ENCODE results near the gene GRIN2C. TPM values are rescaled to one million over a fixed set of nuclear protein-coding genes. Genes with fewer than 3 reads are reported as not detected.

The GRIN2C gene
- total RNA-seq, 6 donors from 2014 or later, result 0.17 TPM; not detected in 5

DNA sequence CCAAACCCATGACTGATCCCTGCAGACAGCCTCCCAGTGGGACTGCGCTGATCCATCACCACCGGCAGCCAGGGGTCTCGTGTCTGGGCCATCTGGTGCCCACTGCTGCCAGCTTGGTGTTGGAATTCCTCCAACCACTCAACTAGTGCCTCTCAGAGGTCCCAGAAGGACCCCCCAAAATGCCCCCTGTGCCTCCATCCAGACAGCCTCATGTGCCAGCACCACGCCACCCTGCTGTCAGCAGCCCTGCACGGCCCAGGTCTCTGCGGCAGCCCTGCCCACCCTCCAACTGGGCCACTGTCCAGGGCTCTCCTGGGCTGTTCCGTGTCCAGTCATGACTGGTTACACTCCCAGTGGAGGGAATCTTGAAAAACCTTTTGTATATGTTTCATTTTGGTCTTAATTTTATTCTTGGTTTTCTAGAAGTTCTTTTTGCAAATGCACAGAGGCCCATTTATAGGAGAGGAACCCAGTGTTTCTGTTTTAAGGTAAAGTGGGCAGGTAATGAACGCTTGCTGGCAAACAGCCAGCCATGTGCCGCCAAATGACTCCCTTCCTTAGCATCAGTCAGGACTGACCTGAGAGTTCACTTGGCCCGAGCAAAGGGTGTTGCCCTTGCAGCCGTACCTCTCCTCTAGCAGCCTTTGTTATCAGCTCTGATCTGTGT, 34.6 kb downstream of the GRIN2C start:
- DNase-seq, result no peak
- Histone ChIP-seq H3K27ac (no peak overlapping the region), H3K27me3 (no peaks in the 10 kb centered on the region), H3K4me3 (no peak overlapping the region), H3K4me1 (peaks cover 0 to 7% (median 2%) of the 10 kb centered on the region in 4 donors), H3K36me3 (peaks cover 0 to 29% (median 20%) of the 10 kb centered on the region in 4 donors), H3K9me3 (no peaks in the 10 kb centered on the region)
- WGBS, 2 donors, result 84 to 88% methylated on average over 10 of the region's 11 CpGs
- ATAC-seq (ENCODE audit: low FRiP score in 2 of 2), result no peak
- no peak for TF ChIP-seq EP300 (IDR thresholded peaks at IDR 0.05)
- TF ChIP-seq POLR2A (IDR thresholded peaks at IDR 0.05), result no peak
- TF ChIP-seq, protein P1, sequence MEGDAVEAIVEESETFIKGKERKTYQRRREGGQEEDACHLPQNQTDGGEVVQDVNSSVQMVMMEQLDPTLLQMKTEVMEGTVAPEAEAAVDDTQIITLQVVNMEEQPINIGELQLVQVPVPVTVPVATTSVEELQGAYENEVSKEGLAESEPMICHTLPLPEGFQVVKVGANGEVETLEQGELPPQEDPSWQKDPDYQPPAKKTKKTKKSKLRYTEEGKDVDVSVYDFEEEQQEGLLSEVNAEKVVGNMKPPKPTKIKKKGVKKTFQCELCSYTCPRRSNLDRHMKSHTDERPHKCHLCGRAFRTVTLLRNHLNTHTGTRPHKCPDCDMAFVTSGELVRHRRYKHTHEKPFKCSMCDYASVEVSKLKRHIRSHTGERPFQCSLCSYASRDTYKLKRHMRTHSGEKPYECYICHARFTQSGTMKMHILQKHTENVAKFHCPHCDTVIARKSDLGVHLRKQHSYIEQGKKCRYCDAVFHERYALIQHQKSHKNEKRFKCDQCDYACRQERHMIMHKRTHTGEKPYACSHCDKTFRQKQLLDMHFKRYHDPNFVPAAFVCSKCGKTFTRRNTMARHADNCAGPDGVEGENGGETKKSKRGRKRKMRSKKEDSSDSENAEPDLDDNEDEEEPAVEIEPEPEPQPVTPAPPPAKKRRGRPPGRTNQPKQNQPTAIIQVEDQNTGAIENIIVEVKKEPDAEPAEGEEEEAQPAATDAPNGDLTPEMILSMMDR (IDR thresholded peaks at IDR 0.05), result no peak
- no peak for TF ChIP-seq POLR2AphosphoS5 (IDR thresholded peaks at IDR 0.05)

DNA sequence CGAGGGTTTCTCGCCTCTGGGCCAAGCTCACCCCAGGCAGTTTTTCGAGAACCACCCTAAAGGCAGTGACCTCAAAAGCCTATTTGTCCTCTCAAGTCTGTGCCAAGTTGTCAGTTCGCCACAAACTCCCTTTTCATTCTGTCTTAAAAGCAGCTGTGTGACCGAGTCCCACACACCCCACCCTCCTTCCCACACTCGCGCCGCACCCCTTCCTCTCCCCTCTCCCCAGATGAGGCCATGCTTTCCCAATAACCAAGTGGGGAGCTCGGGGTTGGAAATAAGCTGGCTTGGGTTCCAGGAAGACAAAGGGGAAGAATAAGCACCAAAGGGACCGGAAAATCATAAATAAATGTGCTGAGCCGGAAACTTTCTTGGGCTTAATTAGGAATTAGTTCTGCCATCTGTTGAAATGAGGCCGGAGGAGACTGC, 36.7 kb downstream of the GRIN2C start:
- Histone ChIP-seq H3K4me1 (peaks cover 0 to 3% (median 1%) of the 10 kb centered on the region in 4 donors), H3K36me3 (peaks cover 0 to 33% (median 23%) of the 10 kb centered on the region in 4 donors), H3K4me3 (no peak overlapping the region), H3K9me3 (no peaks in the 10 kb centered on the region), H3K27me3 (no peaks in the 10 kb centered on the region), H3K27ac (no peak overlapping the region)
- 79 to 80% methylated on average over 9 to 12 of the region's 12 CpGs for WGBS, 2 donors
- DNase-seq, result no peak
- TF ChIP-seq POLR2A (IDR thresholded peaks at IDR 0.05), result no peak
- no peak for TF ChIP-seq EP300 (IDR thresholded peaks at IDR 0.05)
- TF ChIP-seq, protein P1 (IDR thresholded peaks at IDR 0.05), result no peak
- no peak for TF ChIP-seq POLR2AphosphoS5 (IDR thresholded peaks at IDR 0.05)
- ATAC-seq (ENCODE audit: low FRiP score in 2 of 2), result peak in 1 of 2 donors; percentile 54

DNA sequence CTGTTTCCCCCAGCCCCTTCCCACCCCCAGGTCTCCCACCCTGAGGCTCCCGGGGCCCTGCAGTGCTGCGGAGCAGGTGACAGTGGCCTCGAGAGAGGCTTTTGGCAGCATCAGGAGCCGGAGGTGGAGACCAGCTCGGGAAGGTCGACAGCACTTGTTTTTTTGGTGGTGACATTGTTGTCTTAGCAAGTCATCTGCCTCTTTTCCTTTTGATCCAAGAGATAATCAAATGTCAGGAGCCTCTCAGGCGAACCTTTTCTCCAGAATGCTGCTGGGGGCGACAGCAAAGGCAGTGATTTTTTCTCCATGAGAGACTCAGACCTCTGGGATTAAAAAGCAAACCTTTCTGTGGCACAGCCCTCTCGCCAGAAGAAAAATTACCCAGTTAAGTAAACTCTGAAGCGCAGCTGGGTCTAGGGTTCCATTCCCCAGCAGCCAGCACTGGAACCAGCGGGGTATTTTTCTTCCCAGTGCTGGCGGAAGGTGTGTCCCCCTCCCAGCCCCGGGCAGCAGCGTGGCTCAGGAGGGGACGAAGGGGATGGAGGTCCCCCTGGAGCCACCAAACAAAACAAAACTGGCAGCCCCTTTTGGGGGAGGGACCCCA, 37.2 kb downstream of the GRIN2C start:
- H3K9me3 ChIP-seq, result no peaks in the 10 kb centered on the region
- 76 to 77% methylated on average over 10 to 15 of the region's 15 CpGs for WGBS, 2 donors
- DNase-seq, result no peak
- no peak overlapping the region for H3K27ac ChIP-seq
- no peak for ATAC-seq (ENCODE audit: low FRiP score in 2 of 2)
- H3K36me3 ChIP-seq, result peaks cover 0 to 37% (median 26%) of the 10 kb centered on the region in 4 donors
- no peak for TF ChIP-seq POLR2A (IDR thresholded peaks at IDR 0.05)
- TF ChIP-seq, protein P1 (IDR thresholded peaks at IDR 0.05), result no peak
- no peak for TF ChIP-seq POLR2AphosphoS5 (IDR thresholded peaks at IDR 0.05)
- TF ChIP-seq EP300 (IDR thresholded peaks at IDR 0.05), result no peak
- H3K27me3 ChIP-seq, result no peaks in the 10 kb centered on the region
- peaks cover 0 to 2% (median 0%) of the 10 kb centered on the region in 4 donors for H3K4me1 ChIP-seq
- no peak overlapping the region for H3K4me3 ChIP-seq

DNA sequence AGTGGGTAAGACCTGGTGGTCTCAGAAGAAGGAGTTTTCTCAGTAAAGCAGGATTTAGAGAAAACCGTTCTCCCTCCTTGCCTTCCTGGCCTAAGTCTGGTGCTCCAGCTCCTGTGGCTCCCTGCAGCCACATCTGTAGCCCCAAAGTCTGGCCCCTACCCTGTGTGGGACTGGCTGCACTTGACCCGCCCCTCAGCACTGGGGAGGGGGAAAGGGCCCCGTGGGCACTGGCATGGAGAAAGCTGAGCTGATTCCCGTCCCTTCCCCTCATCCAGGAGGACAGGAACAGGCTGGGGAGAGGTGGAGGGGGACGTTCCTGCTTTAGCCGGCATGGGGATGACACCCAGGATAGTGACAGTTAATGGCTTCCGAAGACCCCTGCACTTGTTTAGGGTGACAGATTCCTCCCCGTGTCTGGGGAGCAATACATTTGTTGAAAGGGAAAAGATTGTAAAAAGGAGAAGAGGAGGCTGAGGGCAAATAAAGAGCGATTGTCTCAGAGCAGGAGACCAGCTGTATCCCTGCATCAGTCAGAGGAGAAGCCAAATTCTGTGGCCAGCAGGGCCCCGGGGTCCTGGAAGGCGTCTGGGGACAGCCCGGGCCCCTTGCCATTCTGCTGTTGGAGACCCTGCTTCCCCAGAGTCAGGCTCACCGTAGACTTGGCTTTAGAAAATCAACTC, 37.9 kb downstream of the GRIN2C start:
- no peak for DNase-seq
- no peaks in the 10 kb centered on the region for H3K4me1 ChIP-seq
- 79 to 84% methylated on average over 13 of the region's 13 CpGs for WGBS, 2 donors
- H3K9me3 ChIP-seq, result no peaks in the 10 kb centered on the region
- no peak for ATAC-seq (ENCODE audit: low FRiP score in 2 of 2)
- H3K4me3 ChIP-seq, result no peak overlapping the region
- peaks cover 0 to 39% (median 27%) of the 10 kb centered on the region in 4 donors for H3K36me3 ChIP-seq
- TF ChIP-seq POLR2A (IDR thresholded peaks at IDR 0.05) (no peak), EP300 (IDR thresholded peaks at IDR 0.05) (no peak), POLR2AphosphoS5 (IDR thresholded peaks at IDR 0.05) (no peak)
- TF ChIP-seq, protein P1 (IDR thresholded peaks at IDR 0.05), result no peak
- no peak overlapping the region for H3K27ac ChIP-seq
- H3K27me3 ChIP-seq, result no peaks in the 10 kb centered on the region

Data from upper lobe of left lung (tissue), 6 donors.